HEK293T (cell line): ENCODE data around the gene NFIX.

Experiments
- CTCF ChIA-PET: fragments of 350-600 bp; formaldehyde crosslinking; extraction: SDS; loops from one replicate; lab custom pipeline; 2021; ENCODE audit warnings: antibody characterized with exemption, inconsistent platforms; lab: Yijun Ruan, JAX
- POLR2A ChIA-PET: fragments of 350-600 bp; formaldehyde crosslinking; extraction: SDS; loops from one replicate; lab custom pipeline; 2020; ENCODE audit warnings: antibody characterized with exemption, inconsistent platforms; lab: Yijun Ruan, JAX
- DNase-seq: peaks from one replicate; pipeline ENCODE4 v3.0.0; 2012; ENCODE audit warnings: mixed read lengths; ENCODE audit errors: extremely low spot score
- ARNT ChIP-seq: fragments of 450-650 bp; IDR thresholded peaks from 2 replicates; pipeline ENCODE4 v1.6.1; 2017; ENCODE audit warnings: mild to moderate bottlenecking
- BHLHE40 ChIP-seq: fragments of 450-650 bp; IDR thresholded peaks from 2 replicates; pipeline ENCODE4 v1.6.1; 2016; ENCODE audit warnings: mild to moderate bottlenecking, moderate library complexity, borderline replicate concordance
- CTBP1 ChIP-seq: fragments of 450-650 bp; IDR thresholded peaks from 2 replicates; pipeline ENCODE4 v1.6.1; 2016; ENCODE audit warnings: borderline replicate concordance
- ELF4 ChIP-seq: fragments of 450-650 bp; IDR thresholded peaks from 2 replicates; pipeline ENCODE4 v1.6.1; 2017; ENCODE audit warnings: antibody characterized with exemption
- FOXA1 ChIP-seq: fragments of 450-650 bp; IDR thresholded peaks from 2 replicates; pipeline ENCODE4 v1.6.1; 2016; ENCODE audit warnings: mild to moderate bottlenecking
- FOXK2 ChIP-seq: fragments of 450-650 bp; IDR thresholded peaks from 2 replicates; pipeline ENCODE4 v1.6.1; 2016; ENCODE audit warnings: mild to moderate bottlenecking
- FOXM1 ChIP-seq: fragments of 450-650 bp; IDR thresholded peaks from 2 replicates; pipeline ENCODE4 v1.6.1; 2017; ENCODE audit warnings: mild to moderate bottlenecking, borderline replicate concordance
- HDGF ChIP-seq: fragments of 450-650 bp; IDR thresholded peaks from 2 replicates; pipeline ENCODE4 v1.6.1; 2017; ENCODE audit warnings: antibody characterized with exemption, borderline replicate concordance
- L3MBTL2 ChIP-seq: fragments of 450-650 bp; conservative IDR thresholded peaks from 2 replicates; pipeline ENCODE4 v1.6.1; 2016; ENCODE audit warnings: mild to moderate bottlenecking
- LEF1 ChIP-seq: fragments of 450-650 bp; IDR thresholded peaks from 2 replicates; pipeline ENCODE4 v1.6.1; 2017; ENCODE audit warnings: mild to moderate bottlenecking, borderline replicate concordance
- NFRKB ChIP-seq: fragments of 450-650 bp; IDR thresholded peaks from 2 replicates; pipeline ENCODE4 v1.6.1; 2016; ENCODE audit warnings: mild to moderate bottlenecking, moderate library complexity
- PKNOX1 ChIP-seq: fragments of 450-650 bp; IDR thresholded peaks from 2 replicates; pipeline ENCODE4 v1.6.1; 2016
- SP1 ChIP-seq: fragments of 450-650 bp; IDR thresholded peaks from 2 replicates; pipeline ENCODE4 v1.6.1; 2017
- SUZ12 ChIP-seq: fragments of 450-650 bp; IDR thresholded peaks from 2 replicates; pipeline ENCODE4 v1.6.1; 2016; ENCODE audit warnings: mild to moderate bottlenecking
- TARDBP ChIP-seq: fragments of 450-650 bp; IDR thresholded peaks from 2 replicates; pipeline ENCODE4 v1.6.1; 2016
- ZNF384 ChIP-seq: fragments of 450-650 bp; IDR thresholded peaks from 2 replicates; pipeline ENCODE4 v1.6.1; 2016

NFIX gene

GRCh38 chr19:13070425-13071140 is 75.3 kb downstream of the NFIX start:
- DNase-seq, result no peak
- TF ChIP-seq BHLHE40, result no peak
- no peak for TF ChIP-seq TARDBP
- no peak for TF ChIP-seq ZNF384
- no peak for TF ChIP-seq SUZ12
- TF ChIP-seq FOXK2, result no peak
- TF ChIP-seq FOXA1, result no peak
- ChIA-PET CTCF (interaction anchor here (0.5 to 0.9 kb wide), 2 partner anchors 91 to 93 kb away, joined by 3 read pairs; no protein-coding TSS in a partner anchor), POLR2A (interaction anchor here (2.2 kb wide), 1 partner anchor 15 kb away, joined by 7 read pairs; no protein-coding TSS in a partner anchor)

GRCh38 chr19:13071444-13072187 is 76.3 kb downstream of the NFIX start:
- ChIA-PET POLR2A (no interaction called here), CTCF (interaction anchor here (0.5 kb wide), 1 partner anchor 94 kb away, joined by 3 read pairs; no protein-coding TSS in a partner anchor)
- TF ChIP-seq ARNT (no peak), SUZ12 (no peak), FOXK2 (no peak)
- DNase-seq, result no peak

- DNase-seq, result no peak
- TF ChIP-seq ELF4, result no peak
- TF ChIP-seq BHLHE40, result no peak
- no peak for TF ChIP-seq SP1
- TF ChIP-seq FOXK2, result no peak
- TF ChIP-seq ZNF384, result no peak
- no peak for TF ChIP-seq FOXM1
- TF ChIP-seq PKNOX1, result no peak
- TF ChIP-seq CTBP1, result no peak
- no peak for TF ChIP-seq L3MBTL2
- TF ChIP-seq SUZ12, result no peak
- TF ChIP-seq LEF1, result no peak
- TF ChIP-seq HDGF, result no peak
- TF ChIP-seq NFRKB, result no peak
- no peak for TF ChIP-seq ARNT
- TF ChIP-seq TARDBP, result no peak
- no peak for TF ChIP-seq FOXA1
- CTCF ChIA-PET, result interaction anchor here (1.7 kb wide), 1 partner anchor 95 kb away, joined by 3 read pairs; no protein-coding TSS in a partner anchor
- POLR2A ChIA-PET, result no interaction called here
Measured at GRCh38 chr19:13072188-13072908, 77.1 kb downstream of the NFIX start.

- TF ChIP-seq BHLHE40, result no peak
- no peak for TF ChIP-seq ELF4
- no peak for TF ChIP-seq FOXM1
- TF ChIP-seq SP1, result no peak
- TF ChIP-seq HDGF, result no peak
- TF ChIP-seq ARNT, result no peak
- DNase-seq, result no peak
- ChIA-PET POLR2A (no interaction called here), CTCF (interaction anchor here (1.7 kb wide), 1 partner anchor 96 kb away, joined by 3 read pairs; no protein-coding TSS in a partner anchor)
Measured at GRCh38 chr19:13073263-13073662, 78.0 kb downstream of the NFIX start.

- POLR2A ChIA-PET, result no interaction called here
- CTCF ChIA-PET, result no interaction called here
- TF ChIP-seq LEF1, result no peak
- TF ChIP-seq NFRKB, result no peak
- no peak for TF ChIP-seq FOXM1
- TF ChIP-seq FOXK2, result no peak
- DNase-seq, result no peak
Measured at GRCh38 chr19:13074378-13074777, 79.1 kb downstream of the NFIX start.

- ChIA-PET CTCF (no interaction called here), POLR2A (no interaction called here)
- TF ChIP-seq PKNOX1 (no peak), TARDBP (no peak), SP1 (no peak)
- DNase-seq, result no peak
Measured at GRCh38 chr19:13076320-13076719, 81.0 kb downstream of the NFIX start.

GRCh38 chr19:13076787-13077186 is 81.5 kb downstream of the NFIX start:
- DNase-seq, result no peak
- ChIA-PET POLR2A (no interaction called here), CTCF (no interaction called here)
- TF ChIP-seq SUZ12 (no peak), TARDBP (no peak), HDGF (no peak), FOXM1 (no peak), ZNF384 (no peak), PKNOX1 (no peak), NFRKB (no peak), LEF1 (no peak)
